Transverse colon (tissue), 4 donors: ENCODE data around the gene KRT2.

Experiments
- POLR2AphosphoS5 ChIP-seq, 3 donors: sonication (generic); formaldehyde crosslinking; IDR thresholded peaks; one replicate each; pipeline ENCODE4 v1.6.1; 2016; ENCODE audit warnings: antibody characterized with exemption in 3 of 3
- TF ChIP-seq, protein P1 (sequence below), 5 experiments: fragments of 200-600 bp in 3 of 5; fragments of 450-650 bp in 2 of 5; sonication (generic) in 3 of 5; IDR thresholded peaks; 1 replicate in 2 of 5; 2 replicates in 3 of 5; pipeline ENCODE4 v1.5.1; 2016 to 2017; ENCODE audit warnings: antibody characterized with exemption in 5 of 5, inconsistent platforms in 3 of 5, mild to moderate bottlenecking in 2 of 5, moderate library complexity in 1 of 5

DNA sequence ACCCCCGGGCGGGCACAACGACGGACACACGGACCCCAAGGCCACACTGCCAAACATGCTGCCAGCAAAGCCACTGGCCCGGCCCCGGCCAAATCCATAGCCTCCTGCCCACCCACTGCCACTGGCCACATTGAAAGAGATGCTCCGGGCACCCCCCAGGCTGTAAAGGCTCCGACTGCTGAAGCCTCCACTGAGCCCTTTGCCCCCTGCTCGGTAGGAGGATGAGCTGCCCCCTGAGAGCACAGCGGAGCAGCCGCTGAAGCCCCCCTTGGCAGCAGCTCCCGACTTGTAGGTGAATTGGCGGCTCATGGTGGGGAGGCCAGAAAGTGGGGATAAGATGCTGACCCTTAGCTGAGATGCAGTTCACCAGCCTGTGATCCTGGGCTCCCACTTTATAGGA, 33.8 kb downstream of the KRT2 start, which contains the start of gene KRT73:
- TF ChIP-seq, protein P1, sequence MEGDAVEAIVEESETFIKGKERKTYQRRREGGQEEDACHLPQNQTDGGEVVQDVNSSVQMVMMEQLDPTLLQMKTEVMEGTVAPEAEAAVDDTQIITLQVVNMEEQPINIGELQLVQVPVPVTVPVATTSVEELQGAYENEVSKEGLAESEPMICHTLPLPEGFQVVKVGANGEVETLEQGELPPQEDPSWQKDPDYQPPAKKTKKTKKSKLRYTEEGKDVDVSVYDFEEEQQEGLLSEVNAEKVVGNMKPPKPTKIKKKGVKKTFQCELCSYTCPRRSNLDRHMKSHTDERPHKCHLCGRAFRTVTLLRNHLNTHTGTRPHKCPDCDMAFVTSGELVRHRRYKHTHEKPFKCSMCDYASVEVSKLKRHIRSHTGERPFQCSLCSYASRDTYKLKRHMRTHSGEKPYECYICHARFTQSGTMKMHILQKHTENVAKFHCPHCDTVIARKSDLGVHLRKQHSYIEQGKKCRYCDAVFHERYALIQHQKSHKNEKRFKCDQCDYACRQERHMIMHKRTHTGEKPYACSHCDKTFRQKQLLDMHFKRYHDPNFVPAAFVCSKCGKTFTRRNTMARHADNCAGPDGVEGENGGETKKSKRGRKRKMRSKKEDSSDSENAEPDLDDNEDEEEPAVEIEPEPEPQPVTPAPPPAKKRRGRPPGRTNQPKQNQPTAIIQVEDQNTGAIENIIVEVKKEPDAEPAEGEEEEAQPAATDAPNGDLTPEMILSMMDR (IDR thresholded peaks at IDR 0.05) = no peak
- TF ChIP-seq POLR2AphosphoS5 (IDR thresholded peaks at IDR 0.05) = no peak
